Right lobe of liver (tissue), 6 donors: ENCODE measurements around the gene CYP3A7. TPM values are rescaled to one million over a fixed set of nuclear protein-coding genes. Genes with fewer than 3 reads are reported as not detected.
"Not testable (repeated sequence)": the region's sequence is repeated elsewhere in the genome, so short reads cannot be mapped to it uniquely, and the experiment has no call there.

Source experiments
- ATAC-seq, 4 donors: fragments of 200-7000 bp; cut with Tn5 transposase; one replicate each; pipeline ENCODE4 v1.9.1; 2020; ENCODE audit warnings: mild to moderate bottlenecking in 4 of 4, moderate library complexity in 4 of 4
- DNase-seq, 3 donors: peaks; one replicate each; pipeline ENCODE4 v3.0.0-alpha.2; 2020
- H3K27ac ChIP-seq, 3 donors: fragments of 200-600 bp; one replicate each; pipeline ENCODE4 v1.8.0; 2022
- H3K27me3 ChIP-seq, 2 donors: fragments of 200-600 bp; one replicate each; pipeline ENCODE4 v1.8.0; 2022
- H3K36me3 ChIP-seq, 4 donors: fragments of 200-600 bp; sonication (generic) in 1 of 4; one replicate each; pipeline versions ENCODE4 v1.5.1 to v1.8.0; 2017 to 2022; ENCODE audit warnings: control low read depth in 1 of 4
- H3K4me1 ChIP-seq, 4 donors: fragments of 200-600 bp; sonication (generic) in 1 of 4; one replicate each; pipeline versions ENCODE4 v1.5.1 to v1.8.0; 2017 to 2022; ENCODE audit warnings: control low read depth in 1 of 4
- H3K4me3 ChIP-seq, 3 donors: fragments of 200-600 bp; one replicate each; pipeline ENCODE4 v1.8.0; 2022
- H3K9me3 ChIP-seq, 4 donors: fragments of 200-600 bp; sonication (generic) in 1 of 4; one replicate each; pipeline versions ENCODE4 v1.5.1 to v1.8.0; 2017 to 2022; ENCODE audit warnings: control low read depth in 1 of 4
- POLR2A ChIP-seq: fragments of 450-650 bp; IDR thresholded peaks from one replicate; pipeline ENCODE4 v1.6.1; 2017; ENCODE audit warnings: antibody characterized with exemption, mild to moderate bottlenecking
- WGBS: methylation state at CpG from one replicate; pipeline ENCODE4 v1.1.6; 2018; ENCODE audit warnings: low coverage, low lambda C conversion rate; ENCODE audit not compliant: insufficient coverage; ENCODE audit errors: missing lambda C conversion rate; 5-methylcytosine and 5-hydroxymethylcytosine counted together
- intact Hi-C, 2 donors: fragments of 100-400 bp; cut with DNase I; formaldehyde crosslinking; loops; one replicate each; pipeline versions ENCODE4 v1.11.2 to v1.14.1; 2022
- total RNA-seq, 6 experiments: library from RNA; depleted of rRNA in 2 of 6; stranded (reverse); fragments of >200 nt in 2 of 6; fragmentation: NEBNext Ultra II Directional in 3 of 6; extraction: Animal tissue kit (Norgen Biotek cat#: 25700) in 3 of 6; gene quantifications; one replicate each; pipeline versions ENCODE4 v1.1.0 to v1.2.4, GENCODE V29; 2016 to 2023
- TF ChIP-seq, protein P1 (sequence below), 4 donors: fragments of 200-600 bp in 3 of 4; fragments of 450-650 bp in 1 of 4; IDR thresholded peaks; one replicate each; pipeline versions ENCODE4 v1.5.1 to v1.8.0; 2016 to 2022; ENCODE audit warnings: antibody characterized with exemption in 4 of 4, mild to moderate bottlenecking in 2 of 4
- donor health status: DM: no; HTN: yes; CAD: no.
- donor health status: DM: no; HTN: no; CAD: no.
- donor health status: DM: no; HTN: no; CAD: no.
- donor health status: DM: no; HTN: yes; CAD: no.
- donor health status: DM: no; HTN: yes; CAD: no.

The CYP3A7 gene
- total RNA-seq, 6 experiments from 2014 or later, result 19.8 to 623 (median 340) TPM

DNA sequence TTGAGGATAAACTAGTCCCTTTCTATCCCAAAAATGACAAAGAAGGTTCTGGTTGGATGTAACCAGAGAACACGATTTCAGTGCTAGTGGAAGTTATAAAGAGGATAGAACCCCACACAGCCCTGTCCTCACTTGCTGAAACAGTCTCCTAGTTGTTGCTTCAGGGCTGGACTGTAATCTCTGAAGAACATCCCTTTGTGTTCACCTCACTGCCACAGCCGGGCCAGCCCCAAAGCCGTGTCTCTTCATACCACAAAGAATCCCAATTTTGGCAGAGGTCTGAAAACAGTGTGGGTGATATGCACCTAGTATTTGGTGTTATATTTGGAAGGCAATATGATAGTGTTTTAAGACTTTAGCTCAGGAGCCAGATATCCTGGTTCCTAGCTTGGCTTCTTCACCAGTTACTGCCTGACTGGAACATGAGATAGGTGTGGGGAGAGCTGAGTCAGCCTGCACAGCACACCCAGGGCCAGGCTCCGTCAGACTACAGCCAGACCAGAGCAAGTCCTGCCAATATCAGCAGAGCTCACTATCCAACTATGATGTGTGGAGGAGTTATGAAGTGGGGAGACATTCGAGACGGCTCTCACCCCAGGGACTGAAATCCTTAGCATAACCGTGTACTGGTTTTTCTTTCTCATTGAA lies 27.8 kb upstream of the CYP3A7 start:
- peak overlapping the region in 1 of 3 donors; percentile 26 for H3K27ac ChIP-seq
- TF ChIP-seq POLR2A, result no peak
- TF ChIP-seq, protein P1, sequence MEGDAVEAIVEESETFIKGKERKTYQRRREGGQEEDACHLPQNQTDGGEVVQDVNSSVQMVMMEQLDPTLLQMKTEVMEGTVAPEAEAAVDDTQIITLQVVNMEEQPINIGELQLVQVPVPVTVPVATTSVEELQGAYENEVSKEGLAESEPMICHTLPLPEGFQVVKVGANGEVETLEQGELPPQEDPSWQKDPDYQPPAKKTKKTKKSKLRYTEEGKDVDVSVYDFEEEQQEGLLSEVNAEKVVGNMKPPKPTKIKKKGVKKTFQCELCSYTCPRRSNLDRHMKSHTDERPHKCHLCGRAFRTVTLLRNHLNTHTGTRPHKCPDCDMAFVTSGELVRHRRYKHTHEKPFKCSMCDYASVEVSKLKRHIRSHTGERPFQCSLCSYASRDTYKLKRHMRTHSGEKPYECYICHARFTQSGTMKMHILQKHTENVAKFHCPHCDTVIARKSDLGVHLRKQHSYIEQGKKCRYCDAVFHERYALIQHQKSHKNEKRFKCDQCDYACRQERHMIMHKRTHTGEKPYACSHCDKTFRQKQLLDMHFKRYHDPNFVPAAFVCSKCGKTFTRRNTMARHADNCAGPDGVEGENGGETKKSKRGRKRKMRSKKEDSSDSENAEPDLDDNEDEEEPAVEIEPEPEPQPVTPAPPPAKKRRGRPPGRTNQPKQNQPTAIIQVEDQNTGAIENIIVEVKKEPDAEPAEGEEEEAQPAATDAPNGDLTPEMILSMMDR (IDR thresholded peaks at IDR 0.05), result no peak
- DNase-seq, result peak in 1 of 3 donors; percentile 58
- 78% methylated on average over 6 of the region's 7 CpGs for WGBS
- no peak overlapping the region for H3K4me3 ChIP-seq
- no peaks in the 10 kb centered on the region for H3K27me3 ChIP-seq
- H3K36me3 ChIP-seq, result peaks cover 0 to 100% (median 13%) of the 10 kb centered on the region in 4 donors
- H3K9me3 ChIP-seq, result no peaks in the 10 kb centered on the region
- peak in 3 of 4 donors; percentile 11 to 71 (median 51) for ATAC-seq
- peaks cover 0 to 18% (median 0%) of the 10 kb centered on the region in 4 donors for H3K4me1 ChIP-seq
- intact Hi-C loops, result no loop called here

DNA sequence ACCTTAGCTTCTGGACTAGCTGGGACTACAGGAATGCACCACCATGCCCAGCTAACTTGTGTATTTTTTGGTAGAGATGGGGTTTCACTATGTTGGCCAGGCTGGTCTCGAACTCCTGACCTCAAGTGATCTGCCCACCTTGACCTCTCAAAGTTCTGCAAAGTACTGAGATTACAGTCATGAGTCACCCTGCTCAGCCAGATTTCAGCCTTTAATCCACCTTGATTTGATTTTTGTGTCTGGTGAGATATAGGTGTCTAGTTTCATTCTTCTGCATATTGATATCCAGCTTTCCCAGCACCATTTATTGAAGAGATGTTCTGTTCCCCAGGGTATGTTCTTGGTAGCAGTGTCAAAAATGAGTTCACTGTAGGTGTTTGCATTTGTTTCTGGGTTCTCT lies 20.1 kb upstream of the CYP3A7 start:
- Histone ChIP-seq H3K9me3 (no peaks in the 10 kb centered on the region), H3K4me1 (peaks cover 0 to 6% (median 0%) of the 10 kb centered on the region in 4 donors), H3K4me3 (no peak overlapping the region), H3K27ac (peak overlapping the region in 1 of 3 donors; percentile 41), H3K36me3 (peaks cover 0 to 28% (median 0%) of the 10 kb centered on the region in 4 donors), H3K27me3 (no peaks in the 10 kb centered on the region)
- TF ChIP-seq, protein P1 (IDR thresholded peaks at IDR 0.05), result no peak
- TF ChIP-seq POLR2A, result no peak
- ATAC-seq, result no peak
- intact Hi-C loops, result no loop called here
- WGBS, result no CpG with 5 or more reads among the region's 1 CpG
- no peak for DNase-seq

DNA sequence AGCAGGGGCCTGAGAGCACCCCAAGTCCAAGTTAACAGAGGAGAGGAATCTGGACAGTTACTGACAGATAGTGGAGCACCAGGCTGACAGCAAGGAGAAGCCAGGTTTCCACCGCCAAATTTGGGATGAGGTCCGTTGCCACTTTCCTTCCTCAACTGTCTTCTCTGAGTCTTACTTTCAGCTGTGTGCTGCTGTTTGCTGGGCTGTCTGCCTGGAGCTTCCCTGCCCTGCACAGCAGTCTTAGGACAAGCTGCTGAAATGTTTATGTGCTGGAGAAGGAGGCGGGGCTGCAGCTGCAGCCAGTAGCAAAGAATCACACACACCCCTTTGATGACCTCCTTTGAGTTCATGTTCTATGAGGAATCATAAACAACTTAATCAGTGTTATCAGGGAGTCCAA lies 17.4 kb upstream of the CYP3A7 start:
- 68% methylated on average over 3 of the region's 3 CpGs for WGBS

DNA sequence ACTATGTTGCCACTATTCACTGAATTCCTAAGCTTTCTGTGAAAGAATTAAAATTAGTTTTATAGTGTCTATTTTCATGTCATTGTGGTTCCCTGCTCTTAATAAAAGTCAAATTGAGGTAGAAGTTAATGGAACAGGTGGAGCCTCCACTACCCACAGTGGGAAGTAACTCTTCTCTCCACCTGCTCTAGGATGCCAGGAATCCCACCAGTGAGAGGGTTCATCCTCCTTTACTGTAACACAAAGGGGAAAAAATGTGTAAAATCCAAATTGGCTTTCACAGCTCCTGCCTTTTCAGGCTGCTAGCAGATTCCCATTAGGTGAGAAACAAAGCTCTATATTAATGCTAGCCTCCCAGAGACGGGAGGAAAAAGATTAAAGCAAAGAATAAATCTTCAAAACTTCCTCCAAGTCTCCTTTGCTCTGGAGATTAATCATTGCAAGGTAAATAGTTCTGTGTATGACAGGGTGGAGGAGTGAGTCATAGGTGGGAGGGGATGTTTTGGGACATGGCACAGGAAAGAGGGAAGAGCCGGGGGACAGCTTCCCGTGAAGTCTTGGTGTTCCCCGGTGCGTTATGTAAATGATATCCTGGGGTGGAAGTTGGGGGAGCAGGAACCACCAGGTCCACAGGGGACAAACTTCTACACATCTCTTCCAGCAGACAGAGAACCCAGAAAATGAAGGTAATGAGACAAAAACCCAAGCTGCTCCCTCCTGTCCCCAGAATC lies 16.5 kb upstream of the CYP3A7 start:
- intact Hi-C loops, result not testable (repeated sequence)

More for the DNA sequence above, 17.4 kb upstream of the CYP3A7 start:
- Histone ChIP-seq H3K4me1 (peaks cover 0 to 6% (median 0%) of the 10 kb centered on the region in 4 donors), H3K27me3 (no peaks in the 10 kb centered on the region), H3K9me3 (no peaks in the 10 kb centered on the region), H3K4me3 (no peak overlapping the region), H3K27ac (no peak overlapping the region), H3K36me3 (peaks cover 0 to under 1% (median 0%) of the 10 kb centered on the region in 4 donors)
- DNase-seq (no peak), ATAC-seq (peak in 2 of 4 donors; percentile 17 to 45)
- intact Hi-C loops, result no loop called here
- TF ChIP-seq, protein P1 (IDR thresholded peaks at IDR 0.05), result no peak
- no peak for TF ChIP-seq POLR2A

More for the DNA sequence above, 16.5 kb upstream of the CYP3A7 start:
- not testable (repeated sequence) for H3K27me3 ChIP-seq, H3K9me3 ChIP-seq, H3K4me3 ChIP-seq, DNase-seq, H3K36me3 ChIP-seq, H3K4me1 ChIP-seq, H3K27ac ChIP-seq
- WGBS, result 44% methylated on average over 2 of the region's 5 CpGs
- peak in 3 of 4 donors; percentile 47 to 93 (median 63) for ATAC-seq
